Astrocyte (in vitro differentiated cells and primary cell): ENCODE data around the gene PRKAG2. TPM values are rescaled to one million over a fixed set of nuclear protein-coding genes. Genes with fewer than 3 reads are reported as not detected.

Source experiments
- DNase-seq: peaks from one replicate; pipeline ENCODE4 v3.0.0-alpha.2; 2010; ENCODE audit warnings: low read depth
- FAIRE-seq: peaks from 2 replicates; lab custom pipeline; 2011; peaks lifted over from hg19 to GRCh38; lab: Jason Lieb, UNC
- H2AFZ ChIP-seq: 2 replicates; pipeline ENCODE4 v1.6.0; 2012; ENCODE audit warnings: low read depth, low read length, inconsistent platforms
- H3K27ac ChIP-seq: 2 replicates; pipeline ENCODE4 v1.5.1; 2011; ENCODE audit warnings: low read depth, low read length, inconsistent platforms
- H3K27me3 ChIP-seq: 2 replicates; pipeline ENCODE4 v1.6.0; 2011; ENCODE audit warnings: low read length, inconsistent platforms; ENCODE audit not compliant: insufficient read depth
- H3K36me3 ChIP-seq: 2 replicates; pipeline ENCODE4 v1.5.1; 2011; ENCODE audit warnings: low read length, inconsistent platforms; ENCODE audit not compliant: insufficient read depth
- H3K4me1 ChIP-seq: 2 replicates; pipeline ENCODE4 v1.5.1; 2011; ENCODE audit warnings: low read length, inconsistent platforms; ENCODE audit not compliant: insufficient read depth
- H3K4me2 ChIP-seq: 2 replicates; pipeline ENCODE4 v1.6.0; 2012; ENCODE audit warnings: low read length, inconsistent platforms
- H3K4me3 ChIP-seq: 2 replicates; pipeline ENCODE4 v1.5.1; 2011; ENCODE audit warnings: low read depth, mild to moderate bottlenecking, low read length, inconsistent platforms; ENCODE audit not compliant: insufficient read depth
- H3K79me2 ChIP-seq: 2 replicates; pipeline ENCODE4 v1.6.0; 2012; ENCODE audit warnings: mild to moderate bottlenecking, low read length, inconsistent platforms; ENCODE audit not compliant: insufficient read depth
- H3K9ac ChIP-seq: 2 replicates; pipeline ENCODE4 v1.6.0; 2012; ENCODE audit warnings: mild to moderate bottlenecking, low read length, inconsistent platforms
- H3K9me3 ChIP-seq: 2 replicates; pipeline ENCODE4 v1.5.1; 2012; ENCODE audit warnings: low read depth, mild to moderate bottlenecking, low read length, inconsistent platforms; ENCODE audit not compliant: insufficient read depth
- H4K20me1 ChIP-seq: 2 replicates; pipeline ENCODE4 v1.6.0; 2012; ENCODE audit warnings: low read length, inconsistent platforms; ENCODE audit not compliant: insufficient read depth
- H3K27ac Mint-ChIP-seq: one replicate; pipeline ENCODE4 v1.8.0; 2021; ENCODE audit warnings: mild to moderate bottlenecking, mixed read lengths; ENCODE audit not compliant: unreplicated experiment
- H3K27me3 Mint-ChIP-seq: one replicate; pipeline ENCODE4 v1.8.0; 2021; ENCODE audit warnings: low read depth, mixed read lengths; ENCODE audit not compliant: unreplicated experiment
- H3K36me3 Mint-ChIP-seq: one replicate; pipeline ENCODE4 v1.8.0; 2021; ENCODE audit warnings: low read depth, mixed read lengths; ENCODE audit not compliant: unreplicated experiment
- H3K4me1 Mint-ChIP-seq: one replicate; pipeline ENCODE4 v1.8.0; 2021; ENCODE audit warnings: low read depth, mixed read lengths; ENCODE audit not compliant: unreplicated experiment
- H3K4me3 Mint-ChIP-seq: one replicate; pipeline ENCODE4 v1.8.0; 2021; ENCODE audit warnings: mild to moderate bottlenecking, moderate library complexity, mixed read lengths; ENCODE audit not compliant: unreplicated experiment
- H3K9me3 Mint-ChIP-seq: one replicate; pipeline ENCODE4 v1.8.0; 2021; ENCODE audit warnings: mild to moderate bottlenecking, mixed read lengths; ENCODE audit not compliant: unreplicated experiment
- CTCF ChIP-seq: IDR thresholded peaks from 2 replicates; pipeline ENCODE4 v1.5.1; 2011; ENCODE audit warnings: low read depth, mild to moderate bottlenecking, inconsistent platforms, low read length, moderate library complexity; ENCODE audit not compliant: insufficient read depth
- EZH2 ChIP-seq: IDR thresholded peaks from 2 replicates; pipeline ENCODE4 v1.6.1; 2012; ENCODE audit warnings: mild to moderate bottlenecking, low read length, inconsistent platforms; ENCODE audit not compliant: insufficient read depth
- total RNA-seq: library from RNA; stranded (reverse); gene quantifications from 2 replicates; pipeline ENCODE4 v1.2.1, GENCODE V29; 2021

Gene PRKAG2
- total RNA-seq, 1 donor from 2014 or later, result 40.7 TPM

- no peak for TF ChIP-seq EZH2
- no peak for TF ChIP-seq CTCF
- Mint-ChIP-seq H3K4me3 (no peak overlapping the region), H3K36me3 (no peaks in the 10 kb centered on the region), H3K4me1 (peaks cover 9% of the 10 kb centered on the region), H3K27ac (no peak overlapping the region), H3K27me3 (peaks cover 69% of the 10 kb centered on the region), H3K9me3 (no peaks in the 10 kb centered on the region)
- FAIRE-seq, result no peak
- Histone ChIP-seq H3K4me1 (no peaks in the 10 kb centered on the region), H3K4me3 (no peak overlapping the region), H2AFZ (no peak overlapping the region), H3K27me3 (peaks cover 49% of the 10 kb centered on the region), H3K9me3 (no peaks in the 10 kb centered on the region), H3K4me2 (no peak overlapping the region), H3K36me3 (no peaks in the 10 kb centered on the region), H3K79me2 (no peaks in the 10 kb centered on the region), H3K27ac (no peak overlapping the region), H3K9ac (no peak overlapping the region), H4K20me1 (no peaks in the 10 kb centered on the region)
- no peak for DNase-seq
Observed at GRCh38 chr7:151891182-151891581, 14.3 kb upstream of the PRKAG2 start.

GRCh38 chr7:151890355-151891004 is 13.6 kb upstream of the PRKAG2 start:
- no peaks in the 10 kb centered on the region for H3K4me1 ChIP-seq
- no peaks in the 10 kb centered on the region for H3K9me3 ChIP-seq
- H3K27ac ChIP-seq, result no peak overlapping the region
- Mint-ChIP-seq H3K36me3 (no peaks in the 10 kb centered on the region), H3K27me3 (peaks cover 75% of the 10 kb centered on the region), H3K4me1 (peaks cover 3% of the 10 kb centered on the region), H3K27ac (no peak overlapping the region), H3K4me3 (peak overlapping the region; percentile 23), H3K9me3 (no peaks in the 10 kb centered on the region)
- H3K79me2 ChIP-seq, result no peaks in the 10 kb centered on the region
- TF ChIP-seq EZH2 (no peak), CTCF (no peak)
- no peaks in the 10 kb centered on the region for H3K36me3 ChIP-seq
- DNase-seq, result no peak
- H4K20me1 ChIP-seq, result no peaks in the 10 kb centered on the region
- peaks cover 53% of the 10 kb centered on the region for H3K27me3 ChIP-seq
- FAIRE-seq, result no peak
- no peak overlapping the region for H3K4me3 ChIP-seq
- no peak overlapping the region for H2AFZ ChIP-seq
- no peak overlapping the region for H3K4me2 ChIP-seq
- H3K9ac ChIP-seq, result no peak overlapping the region
